Measurements from ENCODE around the gene DUSP23.

Gene DUSP23

DNA sequence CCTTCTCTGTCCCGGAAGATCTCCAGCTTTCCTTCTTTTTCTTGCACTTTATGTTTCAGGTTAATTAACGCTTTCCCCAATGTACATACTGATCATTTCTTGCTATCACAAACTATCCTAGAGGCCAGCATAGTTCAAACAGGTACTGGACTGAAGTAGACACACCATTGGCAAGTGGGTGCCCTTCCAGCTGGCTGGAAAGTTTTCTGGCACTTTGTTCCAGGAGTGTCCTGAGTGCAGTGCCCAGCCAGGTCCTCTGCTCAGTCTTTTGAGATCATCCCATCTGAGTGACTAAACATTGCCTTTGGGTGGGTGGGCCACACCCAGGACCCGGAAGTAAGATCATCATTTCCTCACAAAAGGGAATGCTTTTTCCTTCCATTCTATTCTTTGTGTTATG is 15.0 kb upstream of the DUSP23 start:
- TF ChIP-seq, protein P1, sequence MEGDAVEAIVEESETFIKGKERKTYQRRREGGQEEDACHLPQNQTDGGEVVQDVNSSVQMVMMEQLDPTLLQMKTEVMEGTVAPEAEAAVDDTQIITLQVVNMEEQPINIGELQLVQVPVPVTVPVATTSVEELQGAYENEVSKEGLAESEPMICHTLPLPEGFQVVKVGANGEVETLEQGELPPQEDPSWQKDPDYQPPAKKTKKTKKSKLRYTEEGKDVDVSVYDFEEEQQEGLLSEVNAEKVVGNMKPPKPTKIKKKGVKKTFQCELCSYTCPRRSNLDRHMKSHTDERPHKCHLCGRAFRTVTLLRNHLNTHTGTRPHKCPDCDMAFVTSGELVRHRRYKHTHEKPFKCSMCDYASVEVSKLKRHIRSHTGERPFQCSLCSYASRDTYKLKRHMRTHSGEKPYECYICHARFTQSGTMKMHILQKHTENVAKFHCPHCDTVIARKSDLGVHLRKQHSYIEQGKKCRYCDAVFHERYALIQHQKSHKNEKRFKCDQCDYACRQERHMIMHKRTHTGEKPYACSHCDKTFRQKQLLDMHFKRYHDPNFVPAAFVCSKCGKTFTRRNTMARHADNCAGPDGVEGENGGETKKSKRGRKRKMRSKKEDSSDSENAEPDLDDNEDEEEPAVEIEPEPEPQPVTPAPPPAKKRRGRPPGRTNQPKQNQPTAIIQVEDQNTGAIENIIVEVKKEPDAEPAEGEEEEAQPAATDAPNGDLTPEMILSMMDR (conservative IDR thresholded peaks at IDR 0.05; ENCODE audit: control insufficient read depth, insufficient read depth, low read depth, low read length), result no peak
- no peak for DNase-seq (ENCODE audit: low read depth)
- no peak overlapping the region for H3K4me3 ChIP-seq (ENCODE audit: control insufficient read depth, low read depth, low read length)

DNA sequence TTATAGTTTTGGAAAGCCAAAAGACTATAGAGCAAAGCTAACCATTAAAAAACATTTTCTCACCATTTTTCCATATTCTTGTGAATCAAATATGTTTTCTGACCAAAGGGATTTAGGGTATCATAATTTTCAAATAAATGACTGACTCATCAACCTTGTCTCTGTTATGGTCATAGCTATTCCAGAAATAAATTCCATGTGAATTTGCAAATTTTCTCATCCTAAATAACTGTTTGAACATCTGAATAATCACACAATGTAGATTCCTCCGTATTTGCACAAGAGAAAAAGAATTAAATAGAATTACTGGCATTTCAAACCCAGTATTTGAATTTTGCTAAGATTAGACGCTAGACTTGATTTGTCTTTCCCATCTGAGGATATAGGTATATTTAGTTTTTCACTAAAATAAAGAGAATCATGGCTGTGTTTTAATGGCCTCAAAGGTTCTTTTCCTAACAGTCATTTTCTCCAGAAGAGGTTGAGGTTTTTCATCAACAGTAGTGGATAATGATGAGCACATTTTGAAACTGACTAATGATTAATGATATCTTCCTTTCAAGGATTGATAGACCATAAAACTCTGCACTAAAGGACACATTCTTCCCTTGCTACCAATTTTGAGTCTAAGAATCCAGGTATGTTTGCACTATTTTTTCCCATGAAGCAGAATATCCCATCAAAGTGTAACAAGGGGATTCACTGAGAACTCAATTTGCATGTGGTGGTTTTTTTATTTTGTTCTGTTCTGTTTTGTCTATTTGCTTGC is 9.5 kb upstream of the DUSP23 start:
- DNase-seq (ENCODE audit: low read depth), result no peak
- H3K4me3 ChIP-seq (ENCODE audit: control insufficient read depth, low read depth, low read length), result no peak overlapping the region
- TF ChIP-seq, protein P1 (conservative IDR thresholded peaks at IDR 0.05; ENCODE audit: control insufficient read depth, insufficient read depth, low read depth, low read length), result no peak

DNA sequence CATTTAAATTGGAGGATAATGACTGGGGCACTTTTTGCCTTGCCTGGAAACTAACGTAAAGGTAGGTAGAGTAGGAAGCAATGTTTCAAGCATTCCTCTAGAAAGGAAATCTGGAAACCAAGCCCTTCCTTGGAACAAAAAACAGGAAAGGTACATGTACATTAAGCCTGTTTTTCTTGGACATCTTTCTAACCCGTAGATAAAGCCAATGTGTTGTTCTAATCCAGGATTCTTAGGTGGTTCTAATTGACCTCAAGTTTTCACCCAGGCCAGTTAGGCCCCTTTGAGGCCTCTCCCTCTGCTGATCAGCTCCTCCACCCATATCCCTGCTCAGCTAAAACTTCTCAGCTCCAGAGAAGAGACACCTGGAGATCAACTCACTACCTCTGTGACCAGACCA is 6.3 kb upstream of the DUSP23 start:
- no peak for DNase-seq (ENCODE audit: low read depth)
- no peak overlapping the region for H3K4me3 ChIP-seq (ENCODE audit: control insufficient read depth, low read depth, low read length)
- TF ChIP-seq, protein P1 (conservative IDR thresholded peaks at IDR 0.05; ENCODE audit: control insufficient read depth, insufficient read depth, low read depth, low read length), result no peak

DNA sequence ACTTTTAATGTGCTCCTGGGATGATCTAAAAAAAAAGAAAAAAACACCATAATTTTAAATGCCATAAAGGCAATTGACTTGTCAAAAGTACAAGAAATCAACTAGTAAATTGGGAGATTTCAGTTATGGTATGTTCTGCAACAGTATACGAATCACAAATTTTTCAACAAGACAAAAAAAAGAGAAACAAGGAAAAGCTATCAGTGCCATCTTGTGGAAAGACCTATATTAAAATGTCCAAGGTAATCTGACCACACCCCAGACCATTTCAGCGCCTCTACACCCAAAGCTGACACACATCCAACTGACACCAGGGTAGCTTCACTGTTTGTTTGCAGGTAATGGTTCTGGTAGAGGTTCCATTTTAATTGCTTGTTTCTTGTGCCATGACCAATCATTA is 5.0 kb upstream of the DUSP23 start:
- DNase-seq (ENCODE audit: low read depth), result peak; percentile 39
- TF ChIP-seq, protein P1 (conservative IDR thresholded peaks at IDR 0.05; ENCODE audit: control insufficient read depth, insufficient read depth, low read depth, low read length), result peak; percentile 14
- H3K4me3 ChIP-seq (ENCODE audit: control insufficient read depth, low read depth, low read length), result no peak overlapping the region

DNA sequence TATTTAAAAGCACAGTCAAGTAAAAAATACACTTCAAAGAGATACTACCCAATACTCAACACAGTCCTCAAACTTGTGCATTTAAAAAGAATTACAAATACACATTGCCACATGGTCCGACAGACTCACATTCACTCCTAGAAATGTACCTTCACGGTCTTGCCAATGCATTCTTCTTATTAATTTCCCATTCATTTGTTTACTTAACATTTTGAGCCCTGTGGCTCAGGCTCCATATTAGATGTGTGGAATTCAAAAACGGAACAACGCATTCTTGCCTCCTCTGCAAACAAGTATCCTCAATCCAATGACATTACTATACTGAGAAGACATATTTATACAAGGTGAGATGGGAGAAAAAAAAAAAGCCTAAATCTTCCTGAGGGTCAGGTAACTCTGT is 2.5 kb upstream of the DUSP23 start:
- DNase-seq (ENCODE audit: low read depth), result no peak
- TF ChIP-seq, protein P1 (conservative IDR thresholded peaks at IDR 0.05; ENCODE audit: control insufficient read depth, insufficient read depth, low read depth, low read length), result no peak
- no peak overlapping the region for H3K4me3 ChIP-seq (ENCODE audit: control insufficient read depth, low read depth, low read length)

DNA sequence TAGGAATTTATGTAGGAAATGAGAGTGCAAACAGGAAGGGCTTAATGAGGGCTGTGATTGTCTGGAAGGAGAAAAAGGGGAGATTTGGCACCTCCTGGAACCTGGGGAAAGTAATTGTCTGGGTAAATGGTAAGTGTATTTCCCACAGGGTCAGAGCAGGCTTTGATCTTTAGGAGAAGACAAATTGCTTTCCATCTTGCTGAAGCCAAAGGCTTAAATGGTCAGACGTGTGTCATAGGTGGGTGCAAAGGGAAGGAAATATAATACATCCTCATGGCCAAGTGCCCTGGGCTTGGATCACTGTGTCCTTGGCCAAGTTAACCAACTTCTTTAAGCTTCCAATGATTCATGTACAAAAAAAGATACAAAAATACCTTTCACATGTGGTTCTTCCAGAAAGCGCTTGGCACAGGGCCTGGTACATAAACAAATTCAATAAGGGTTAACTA is 1.3 kb upstream of the DUSP23 start:
- TF ChIP-seq, protein P1 (conservative IDR thresholded peaks at IDR 0.05; ENCODE audit: control insufficient read depth, insufficient read depth, low read depth, low read length), result no peak

More for the DNA sequence above, 1.3 kb upstream of the DUSP23 start:
- peak; percentile 98 for DNase-seq (ENCODE audit: low read depth)
- no peak overlapping the region for H3K4me3 ChIP-seq (ENCODE audit: control insufficient read depth, low read depth, low read length)

Data from fibroblast of mammary gland (primary cell).